ENCODE data around the gene MTERF2. TPM values are rescaled to one million over a fixed set of nuclear protein-coding genes. Genes with fewer than 3 reads are reported as not detected.

Gene MTERF2
- total RNA-seq, 8 experiments from 2014 or later, result 12.2 to 25.3 (median 17.0) TPM

Other genes with a start within 250 kb of the MTERF2 start
- gene RIC8B, start 212.5 kb downstream of the MTERF2 start, total RNA-seq, result 10 to 100 TPM in 7 of 8 experiments, 1 to 10 TPM in 1; 8.3 to 27.8 (median 18.3) TPM
- gene TMEM263, start 31.2 kb downstream of the MTERF2 start, total RNA-seq, result 10 to 100 TPM; 17.1 to 96.1 (median 38.3) TPM
- gene CRY1, start 106.4 kb upstream of the MTERF2 start, total RNA-seq, result 10 to 100 TPM in 7 of 8 experiments, 1 to 10 TPM in 1; 7.7 to 30.7 (median 15.6) TPM

Measured in motor neuron (in vitro differentiated cells).